Germinal center (tissue), 1 donor: ENCODE measurements around the gene RCAN3.
"Not testable (repeated sequence)": the region's sequence is repeated elsewhere in the genome, so short reads cannot be mapped to it uniquely, and the experiment has no call there.

Experiments
- DNase-seq: peaks from one replicate; pipeline ENCODE4 v3.0.0; 2012; ENCODE audit warnings: mixed read lengths, low spot score

The RCAN3 gene

DNA sequence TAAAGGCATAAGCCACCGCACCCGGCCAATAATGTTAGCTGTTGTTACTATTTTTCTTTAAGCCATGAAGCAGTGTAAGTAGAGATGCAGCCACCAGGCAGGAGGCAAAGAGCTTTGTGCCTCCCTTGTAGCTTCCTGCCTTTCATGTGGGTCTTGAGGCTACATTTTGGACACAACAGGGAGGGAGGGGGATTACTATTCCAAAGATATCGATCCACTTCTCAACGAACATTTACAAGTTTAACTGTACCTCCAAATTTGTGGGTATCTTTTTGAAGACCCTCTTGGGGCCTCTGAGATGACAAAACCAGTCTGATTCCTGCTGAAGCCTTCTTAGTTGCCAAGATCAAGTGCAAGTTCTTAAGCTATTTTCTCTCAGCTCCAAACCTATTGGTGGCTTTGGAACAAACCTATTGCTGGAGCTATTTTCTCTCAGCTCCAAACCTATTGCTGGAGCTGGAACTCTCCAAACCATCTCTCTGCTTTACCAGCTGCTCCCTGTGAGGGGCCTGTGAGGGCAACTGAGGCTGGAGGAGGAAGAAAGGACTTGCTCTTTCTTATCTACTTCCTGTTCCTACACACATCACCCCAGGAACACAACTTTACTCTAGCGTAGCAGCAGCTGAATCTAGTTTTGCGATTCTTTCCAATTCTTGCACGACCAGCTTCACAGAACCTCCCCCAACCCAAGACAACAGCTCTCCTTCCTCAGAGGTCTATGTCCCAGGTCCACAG is 16.1 kb upstream of the RCAN3 start:
- no peak for DNase-seq

DNA sequence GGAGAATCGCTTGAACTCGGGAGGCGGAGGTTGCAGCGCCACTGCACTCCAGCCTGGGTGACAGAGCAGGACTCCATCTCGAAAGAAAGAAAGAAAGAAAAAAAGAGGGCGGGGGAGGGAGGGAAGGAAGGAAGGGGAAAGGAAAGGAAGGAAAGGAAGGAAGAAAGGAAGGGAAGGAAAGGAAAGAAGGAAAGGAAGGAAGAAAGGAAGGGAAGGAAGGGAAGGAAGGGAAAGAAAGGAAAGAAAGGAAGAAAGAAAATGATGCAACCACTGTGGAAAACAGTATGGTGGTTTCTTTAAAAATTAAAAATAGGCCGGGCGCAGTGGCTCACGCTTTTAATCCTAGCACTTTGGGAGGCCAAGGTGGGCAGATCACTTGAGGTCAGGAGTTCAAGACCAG is 15.2 kb upstream of the RCAN3 start:
- DNase-seq = no peak

DNA sequence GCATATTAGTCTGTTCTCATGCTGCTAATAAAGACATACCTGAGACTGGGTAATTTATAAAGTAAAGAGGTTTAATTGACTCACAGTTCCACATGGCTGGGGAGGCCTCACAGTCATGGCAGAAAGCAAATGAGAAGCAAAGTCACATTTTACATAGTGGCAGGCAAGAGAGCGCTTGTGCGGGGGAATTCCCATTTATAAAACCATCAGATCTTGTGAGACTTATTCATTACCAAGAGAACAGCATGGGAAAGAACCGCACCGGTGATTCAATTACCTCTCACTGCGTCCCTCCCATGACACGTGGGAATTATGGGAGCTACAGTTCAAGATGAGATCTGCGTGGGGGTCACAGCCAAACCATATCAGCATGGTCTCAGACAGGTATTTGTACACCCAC is 14.5 kb upstream of the RCAN3 start:
- DNase-seq = not testable (repeated sequence)

DNA sequence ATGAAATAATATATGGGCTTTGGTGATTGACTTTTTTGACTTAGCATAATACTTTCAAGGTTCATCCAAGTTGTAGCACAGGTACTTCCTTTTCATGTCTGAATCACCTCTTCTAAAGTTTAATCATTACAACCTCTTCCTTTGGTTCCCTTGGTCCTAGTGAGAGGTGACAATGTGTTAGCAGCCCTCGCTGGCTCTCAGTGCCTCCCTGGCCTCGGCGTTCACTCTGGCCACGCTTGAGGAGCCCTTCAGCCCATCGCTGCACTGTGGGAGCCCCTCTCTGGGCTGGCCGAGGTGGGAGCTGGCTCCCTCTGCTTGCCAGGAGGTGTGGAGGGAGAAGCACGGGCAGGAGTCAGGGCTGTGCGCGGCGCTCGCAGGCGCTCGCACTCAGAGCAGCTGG is 13.0 kb upstream of the RCAN3 start:
- no peak for DNase-seq

DNA sequence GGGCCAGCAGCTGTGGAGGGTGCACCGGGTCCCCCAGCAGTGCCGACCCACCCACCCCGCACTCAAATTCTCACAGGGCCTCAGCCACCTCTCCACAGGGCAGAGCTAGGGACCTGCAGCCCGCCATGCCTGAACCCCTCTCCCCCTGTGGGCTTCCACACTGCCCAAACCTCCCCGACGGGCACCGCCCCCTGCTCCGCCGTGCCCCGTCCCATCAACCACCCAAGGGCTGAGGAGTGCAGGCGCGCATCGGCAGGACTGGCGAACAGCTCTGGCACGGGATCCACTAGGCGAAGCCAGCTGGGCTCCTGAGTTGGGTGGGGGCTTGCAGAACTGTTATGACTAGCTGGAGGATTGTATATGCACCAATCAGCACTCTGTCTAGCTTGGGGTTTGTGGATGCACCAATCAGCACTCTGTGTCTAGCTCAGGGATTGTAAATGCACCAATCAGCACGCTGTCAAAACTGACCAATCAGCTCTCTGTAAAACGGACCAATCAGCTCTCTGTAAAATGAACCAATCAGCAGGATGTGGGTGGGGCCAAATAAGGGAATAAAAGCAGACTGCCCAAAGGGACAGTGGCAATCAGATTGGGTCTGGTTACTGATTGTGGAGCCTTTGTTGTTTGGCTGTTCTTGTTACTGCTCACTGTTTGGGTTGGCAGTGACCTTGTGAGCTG is 12.4 kb upstream of the RCAN3 start:
- DNase-seq = no peak

DNA sequence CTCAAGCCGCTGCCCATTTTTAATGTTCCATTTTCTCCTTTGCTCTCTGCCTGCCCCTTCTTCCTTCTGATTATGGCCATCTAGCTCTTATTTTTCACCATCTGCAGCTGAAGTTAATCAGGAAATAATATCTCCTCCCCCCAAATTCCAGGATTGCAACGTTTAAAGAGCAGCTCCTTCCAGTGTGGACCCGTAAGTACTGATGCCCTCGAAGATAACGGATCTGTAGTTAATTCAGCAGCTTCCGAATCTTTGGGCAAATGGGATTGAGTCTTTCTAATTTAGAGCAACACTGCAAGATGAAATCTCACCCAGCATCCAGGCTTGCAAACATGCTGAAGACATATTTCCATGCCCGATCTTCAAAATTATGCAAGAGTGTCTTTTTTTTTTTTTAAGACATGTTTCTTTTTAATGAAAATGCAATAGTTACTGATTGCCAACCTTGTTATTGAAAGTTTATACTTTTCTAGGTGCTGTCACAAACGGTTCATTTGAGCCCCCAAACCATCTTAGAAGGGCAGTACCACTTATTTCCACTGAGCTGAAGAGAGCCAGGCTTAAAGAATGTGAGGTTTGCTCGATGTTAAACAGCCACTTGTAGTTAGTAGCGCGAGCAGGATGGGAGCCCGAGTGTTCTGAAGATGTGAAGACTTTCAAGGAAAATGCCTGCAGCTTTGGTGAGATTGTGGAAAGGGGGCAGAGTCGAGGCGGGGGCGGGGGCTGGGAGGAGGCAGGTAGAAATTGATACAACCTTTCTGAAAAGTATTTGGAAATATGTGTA is 10.9 kb upstream of the RCAN3 start:
- DNase-seq = no peak

DNA sequence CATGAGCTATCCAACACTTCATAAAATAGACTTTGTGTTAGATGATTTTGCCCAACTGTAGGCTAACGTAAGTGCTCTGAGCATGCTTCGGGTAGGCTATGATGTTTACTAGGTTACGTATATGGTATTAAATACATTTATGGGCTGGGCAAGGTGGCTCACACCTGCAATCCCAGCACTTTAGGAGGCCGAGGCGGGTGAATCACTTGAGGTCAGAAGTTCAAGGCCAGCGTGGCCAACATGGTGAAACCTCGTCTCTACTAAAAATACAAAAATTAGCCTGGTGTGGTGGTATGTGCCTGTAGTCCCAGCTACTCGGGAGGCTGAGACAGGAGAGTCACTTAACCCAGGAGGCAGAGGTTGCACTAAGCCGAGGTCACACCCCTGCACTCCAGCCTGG is 9.7 kb upstream of the RCAN3 start:
- DNase-seq = not testable (repeated sequence)

DNA sequence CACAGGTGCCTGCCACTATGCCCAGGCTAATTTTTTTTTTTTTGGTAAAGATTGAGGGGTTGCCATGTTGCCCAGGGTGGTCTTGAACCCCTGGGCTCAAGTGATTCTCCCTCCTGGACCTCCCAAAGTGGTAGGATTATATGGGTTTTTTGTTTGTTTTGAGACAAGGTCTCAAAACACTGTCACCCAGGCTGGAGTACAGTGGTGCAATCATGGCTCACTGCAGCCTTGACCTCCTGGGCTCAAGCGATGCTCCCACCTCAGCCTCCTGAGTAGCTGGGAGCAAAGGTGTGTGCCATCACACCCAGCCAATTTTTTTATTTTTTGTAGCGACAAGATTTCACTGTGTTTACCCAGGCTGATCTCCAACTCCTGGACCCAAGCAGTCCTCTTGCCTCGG is 8.9 kb upstream of the RCAN3 start:
- DNase-seq = no peak

DNA sequence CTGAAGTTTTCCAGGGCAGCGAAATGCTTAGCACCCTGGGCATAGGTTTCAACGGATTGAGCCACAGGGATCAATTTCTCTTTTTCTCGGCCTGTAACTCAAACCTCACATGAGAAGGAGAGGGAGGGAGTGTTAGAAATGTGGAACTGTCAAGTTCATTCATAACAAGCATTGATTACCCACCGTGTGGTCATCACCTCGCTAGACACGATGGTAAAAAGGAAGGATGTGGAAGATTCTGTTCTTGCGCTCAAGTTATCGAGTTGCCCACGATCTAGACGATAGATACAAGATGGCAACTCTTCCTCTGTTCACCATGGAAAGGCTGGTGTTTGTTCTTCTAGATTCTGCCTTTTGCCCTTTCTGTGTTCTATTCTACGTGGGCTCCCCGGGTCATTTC is 4.0 kb upstream of the RCAN3 start:
- DNase-seq = no peak

DNA sequence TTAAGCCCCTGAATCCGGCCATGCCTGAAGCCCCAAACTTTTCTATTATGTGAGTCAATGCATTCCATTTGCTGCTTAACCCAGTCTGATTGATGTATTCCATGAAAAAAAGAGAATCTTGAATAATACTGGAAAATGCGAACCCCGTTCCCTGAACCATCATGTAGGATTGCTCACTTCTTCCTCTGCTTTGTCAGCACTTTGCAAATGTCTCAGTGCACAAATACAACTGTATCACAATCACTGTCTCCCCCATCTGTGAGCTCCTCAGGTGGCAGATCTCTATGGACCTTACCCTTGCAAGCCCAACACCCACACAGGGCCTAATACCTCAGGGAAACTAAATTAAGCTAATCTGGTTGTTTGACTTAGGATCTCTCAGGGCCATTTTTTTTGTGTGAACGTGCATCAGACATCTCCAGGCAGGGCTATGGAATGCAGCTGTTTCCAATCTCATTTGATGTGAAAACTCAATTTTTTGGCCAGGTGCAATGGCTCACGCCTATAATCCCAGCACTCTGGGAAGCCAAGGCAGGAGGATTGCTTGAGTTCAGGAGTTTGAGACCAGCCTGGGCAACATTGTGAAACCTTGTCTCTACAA is 2.1 kb upstream of the RCAN3 start:
- no peak for DNase-seq

DNA sequence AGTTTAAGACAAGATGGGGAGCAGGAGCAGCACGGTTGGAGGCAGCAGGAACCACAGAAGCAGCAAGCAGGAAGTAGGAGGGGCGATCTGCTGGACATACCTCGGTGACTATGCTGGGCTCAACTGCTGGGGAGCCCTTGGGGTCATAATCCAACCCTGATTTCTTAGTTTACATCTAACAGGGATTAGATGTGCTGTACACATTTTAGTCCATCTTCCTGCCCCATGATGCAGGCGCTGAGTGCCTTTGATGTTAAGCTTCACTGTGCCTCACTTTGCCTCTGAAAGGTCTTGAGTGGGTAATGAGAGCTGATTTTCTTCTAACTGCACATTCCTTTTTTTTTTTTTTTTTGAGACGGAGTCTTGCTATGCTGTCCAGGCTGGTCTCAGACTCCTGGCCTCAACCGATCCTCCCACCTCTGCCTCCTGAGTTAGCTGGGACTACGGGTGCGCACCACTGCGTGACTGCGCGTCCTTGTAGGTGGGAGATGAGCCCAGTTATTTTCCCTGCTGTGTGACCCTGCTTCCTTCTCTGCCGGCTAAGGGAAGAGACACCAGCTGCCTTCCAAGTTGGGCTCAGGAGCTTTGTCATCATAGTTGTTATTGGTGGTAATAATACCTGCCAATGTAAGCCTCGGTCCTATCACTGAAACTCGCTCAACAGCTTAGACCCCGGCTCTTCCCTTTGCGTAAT is 1.1 kb upstream of the RCAN3 start:
- peak; percentile 64 for DNase-seq

DNA sequence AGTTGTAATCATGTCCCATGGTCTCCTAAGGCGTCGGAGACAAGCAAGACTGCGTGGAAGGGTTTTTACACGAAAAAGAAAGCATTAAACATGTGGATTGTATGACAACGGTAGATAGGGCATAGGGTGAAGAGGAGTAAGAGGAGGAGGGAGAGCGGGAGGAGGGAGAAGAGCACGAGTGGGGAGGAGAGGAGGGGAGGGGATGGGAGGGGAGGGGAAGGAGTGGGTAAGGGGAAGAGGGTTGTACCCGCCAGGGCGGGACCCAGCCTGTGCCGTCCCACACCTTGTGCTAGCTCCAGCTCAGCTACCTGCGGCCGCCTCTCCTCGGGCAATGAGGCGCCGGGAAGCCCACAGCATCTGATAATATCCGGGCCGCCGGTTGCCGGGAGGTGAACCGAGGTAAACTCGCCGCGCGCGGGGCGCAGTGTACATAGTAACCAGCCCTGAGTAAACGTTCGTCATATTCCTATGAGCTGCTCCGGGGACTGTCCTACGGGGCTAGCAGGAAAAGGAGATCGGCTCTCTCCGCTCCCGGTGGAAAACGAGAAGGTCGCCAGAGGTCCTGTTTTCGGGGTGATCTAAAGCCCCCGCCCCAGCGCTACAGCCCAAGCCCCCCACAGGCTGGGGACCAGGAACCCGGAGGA is 449 bp upstream of the RCAN3 start:
- peak; percentile 78 for DNase-seq

DNA sequence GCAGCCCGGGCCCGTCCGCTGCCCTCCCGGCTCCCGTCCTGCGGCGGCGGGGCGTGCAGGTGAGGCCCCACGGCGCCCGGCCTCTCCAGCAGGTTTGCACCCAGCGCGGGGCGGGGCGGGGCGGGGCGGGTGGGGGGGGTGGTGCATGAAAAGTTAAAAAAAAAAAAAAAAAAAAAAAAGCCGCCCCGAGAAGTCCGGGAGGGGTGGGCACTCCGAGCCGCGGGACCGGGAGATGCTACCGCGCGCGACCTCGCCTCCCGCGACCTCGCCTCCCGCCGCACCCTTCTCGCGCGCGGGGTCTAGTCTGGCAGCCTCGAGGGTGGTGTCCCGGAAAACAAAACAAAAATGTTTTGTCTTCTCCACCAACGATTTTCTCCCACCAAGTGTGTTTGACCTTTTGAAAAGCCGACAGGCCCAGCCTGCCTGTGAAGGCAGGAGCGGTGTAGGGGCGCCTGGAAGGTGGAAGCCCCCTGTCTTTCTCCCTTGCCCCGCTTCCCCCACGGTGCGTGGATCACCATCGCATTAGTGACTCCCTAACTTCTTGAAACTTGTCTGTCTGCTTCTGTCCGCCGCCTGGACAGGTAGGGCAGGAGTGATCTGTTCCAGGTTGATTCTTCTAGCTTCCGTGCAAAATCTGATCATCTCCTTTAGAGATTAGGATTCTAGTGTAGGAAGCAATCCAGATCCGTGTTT is 569 bp downstream of the RCAN3 start:
- DNase-seq = no peak

DNA sequence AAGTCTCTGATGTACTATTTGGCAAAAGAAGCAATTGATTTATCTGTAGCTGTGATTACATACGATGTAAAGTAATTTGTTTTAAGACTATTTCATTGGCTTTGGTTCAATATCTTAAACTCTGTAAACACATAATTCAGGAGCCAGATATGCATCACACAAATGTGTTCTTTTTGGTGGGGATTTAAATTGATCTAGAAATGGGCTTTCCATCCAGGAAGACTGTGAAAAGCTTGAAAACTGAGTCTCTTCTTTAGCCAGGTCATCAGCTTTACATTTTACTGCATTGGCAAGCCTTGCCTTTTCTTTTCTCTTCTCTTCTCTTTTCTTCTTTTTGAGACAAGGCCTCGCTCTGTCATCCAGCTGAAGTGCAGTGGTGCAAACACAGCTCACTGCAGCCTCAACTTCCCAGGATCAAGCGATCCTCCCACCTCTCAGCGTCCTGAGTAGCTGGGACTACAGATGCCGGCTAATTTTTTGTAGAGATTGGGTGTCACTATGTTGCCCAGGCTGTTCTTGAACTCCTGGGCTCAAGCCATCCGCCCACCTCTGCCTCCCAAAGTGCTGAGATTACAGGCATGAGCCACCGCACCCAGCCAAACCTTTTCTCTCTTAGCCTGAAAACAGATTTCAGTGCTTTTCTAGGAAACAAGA is 1.4 kb downstream of the RCAN3 start:
- no peak for DNase-seq

DNA sequence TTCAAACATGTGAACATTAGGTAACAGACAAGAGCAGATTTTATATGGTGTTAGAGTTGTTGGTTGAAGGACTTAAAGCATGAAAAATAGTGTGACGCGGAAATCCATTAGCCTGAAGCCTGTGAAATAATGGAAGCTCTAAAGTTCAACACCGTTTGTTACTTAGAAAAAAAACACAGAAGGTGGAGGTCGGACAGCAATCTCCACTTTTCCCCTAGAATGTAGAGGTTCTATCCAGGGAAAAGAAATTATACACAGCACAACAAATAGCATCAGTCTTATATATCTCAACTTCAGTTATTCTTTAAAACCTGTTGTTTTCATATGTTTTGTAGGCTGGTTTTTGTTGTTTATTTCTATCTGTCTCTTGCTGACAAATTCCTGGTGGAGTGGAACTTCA is 1.9 kb downstream of the RCAN3 start:
- no peak for DNase-seq

DNA sequence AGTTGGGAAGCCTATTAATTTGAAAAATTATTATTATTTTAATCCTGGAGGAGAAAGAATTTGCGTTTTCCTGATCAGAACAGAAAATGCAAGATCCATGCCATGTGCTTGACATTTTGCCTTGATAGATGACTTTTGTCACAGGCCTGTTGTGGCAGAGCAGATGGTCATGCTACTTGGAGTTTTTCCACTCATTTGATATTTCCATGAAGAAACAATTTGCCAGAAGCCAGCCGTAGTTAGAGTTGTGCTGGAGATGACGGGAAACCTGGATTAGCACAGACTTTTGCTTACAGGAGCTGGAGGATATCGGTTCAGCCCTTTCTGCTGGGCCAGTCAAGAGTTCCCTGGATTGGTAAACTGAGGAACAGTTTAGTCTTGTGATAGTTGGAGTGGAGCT is 3.2 kb downstream of the RCAN3 start:
- no peak for DNase-seq

DNA sequence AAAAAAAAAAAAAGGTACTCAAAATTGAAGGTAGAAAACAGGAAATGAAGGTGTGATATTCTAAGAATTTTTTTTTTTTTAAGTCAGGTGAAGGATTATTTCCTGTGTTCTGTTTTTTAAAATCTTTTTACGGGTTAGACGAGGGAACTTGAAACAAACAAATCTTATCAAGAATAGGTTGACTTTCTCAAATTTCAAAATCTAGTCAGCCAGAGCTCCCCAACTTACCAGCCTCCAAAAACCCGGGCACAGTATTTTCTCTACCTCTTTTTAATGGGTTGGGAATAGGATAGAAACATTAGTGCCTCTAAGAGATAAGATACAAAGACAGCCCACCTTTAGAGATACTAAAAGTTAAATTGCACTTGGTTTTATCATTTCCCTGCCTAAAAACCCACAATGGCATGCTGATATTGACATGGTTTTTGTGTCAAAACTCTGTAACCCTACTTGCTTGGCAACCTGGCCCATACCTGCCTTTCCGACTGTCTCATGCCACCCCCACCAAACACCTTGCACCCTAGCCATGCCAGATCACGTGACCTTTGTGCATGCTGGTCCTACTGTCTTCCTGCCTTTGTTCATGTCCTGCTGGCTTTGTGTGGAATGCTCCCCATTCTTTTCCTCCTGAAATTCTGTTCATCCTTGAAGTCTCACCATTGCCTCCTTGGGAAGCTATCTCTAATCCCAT is 4.2 kb downstream of the RCAN3 start:
- no peak for DNase-seq

DNA sequence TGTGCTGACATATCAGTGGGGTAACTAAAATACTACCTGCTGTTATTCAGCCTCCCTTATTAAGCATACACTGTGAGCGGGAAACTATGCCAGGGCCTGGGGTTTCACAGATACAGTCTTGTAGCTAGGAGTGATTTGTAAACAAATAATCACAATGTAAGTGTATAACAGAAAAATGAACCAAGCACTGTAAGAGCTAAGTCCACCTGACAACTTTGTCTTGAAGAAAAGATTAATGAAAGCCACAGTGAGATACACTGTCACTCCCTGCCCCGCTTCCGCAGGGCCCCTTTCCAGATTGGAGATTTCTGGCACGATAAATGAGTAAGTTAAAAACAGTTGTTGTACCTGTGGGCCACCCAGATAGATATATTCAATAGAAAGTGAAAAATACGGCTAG is 4.8 kb downstream of the RCAN3 start:
- DNase-seq = no peak

DNA sequence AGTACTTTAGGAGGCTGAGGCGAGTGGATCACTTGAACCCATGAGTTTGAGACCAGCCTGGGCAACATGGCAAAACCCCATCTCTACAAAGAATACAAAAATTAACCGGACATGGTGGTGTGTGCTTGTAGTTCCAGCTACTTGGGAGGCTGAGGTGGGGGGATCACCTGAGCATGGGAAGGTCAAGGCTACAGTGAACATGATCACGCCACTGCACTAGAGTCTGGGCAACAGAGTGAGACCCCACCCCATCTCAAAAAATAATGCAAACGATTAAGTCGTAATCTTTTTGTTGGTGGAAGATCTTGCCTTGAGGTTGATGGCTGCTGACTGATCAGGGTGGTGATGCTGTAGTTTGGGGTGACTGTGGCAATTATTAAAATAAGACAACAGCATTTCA is 6.3 kb downstream of the RCAN3 start:
- DNase-seq = no peak

DNA sequence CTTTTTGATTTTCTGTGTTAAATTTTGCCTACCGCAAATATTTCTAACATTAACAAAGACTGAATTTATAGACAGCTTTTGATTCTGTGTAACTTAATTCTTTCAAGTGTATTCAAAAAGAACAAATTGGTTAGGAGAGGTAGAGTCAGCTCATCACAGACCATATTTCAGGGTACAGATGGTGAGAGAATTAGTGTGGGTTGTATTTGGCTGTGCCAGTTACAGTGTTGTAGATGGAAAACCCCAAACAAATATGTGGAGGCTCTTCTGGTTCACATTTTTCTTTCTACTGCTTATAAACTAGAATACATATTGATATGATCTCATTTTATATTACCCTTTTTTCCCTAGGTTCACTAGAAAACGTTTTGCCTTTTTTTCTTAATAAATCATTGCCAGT is 11.1 kb downstream of the RCAN3 start:
- no peak for DNase-seq
